OCI-LY7 (cell line): ENCODE results near the gene SCN8A. TPM values are rescaled to one million over a fixed set of nuclear protein-coding genes. Genes with fewer than 3 reads are reported as not detected.

ENCODE experiments used
- BruUV-seq: library from RNA; stranded (reverse); fragments of 400-500 nt; replicated peaks from 2 replicates; lab custom pipeline; 2021; lab: Mats Ljungman, UMichigan
- CTCF ChIA-PET: fragments of 300-600 bp; sonication (Branson Sonifier 250); formaldehyde crosslinking; loops from one replicate; lab custom pipeline; 2022; ENCODE audit warnings: antibody characterized with exemption; ENCODE audit not compliant: unreplicated experiment; lab: Charles Lee
- POLR2A ChIA-PET: fragments of 300-600 bp; sonication (Branson Sonifier 250); formaldehyde crosslinking; loops from one replicate; lab custom pipeline; 2022; ENCODE audit warnings: antibody characterized with exemption; lab: Charles Lee
- DNase-seq: peaks from one replicate; pipeline ENCODE4 v3.0.0-alpha.2; 2015; ENCODE audit warnings: low spot score
- H2AFZ ChIP-seq: fragments of 200-600 bp; sonication (generic), shearing (Covaris generic); 2 replicates; pipeline ENCODE4 v1.6.1; 2014; ENCODE audit warnings: mild to moderate bottlenecking, antibody characterized with exemption, low read length, moderate library complexity
- H3K27ac ChIP-seq: fragments of 200-600 bp; sonication (generic); 2 replicates; pipeline ENCODE4 v1.5.1; 2014; ENCODE audit warnings: mixed run types, low read depth, mild to moderate bottlenecking, moderate library complexity, low read length, inconsistent platforms; ENCODE audit not compliant: poor library complexity, severe bottlenecking
- H3K36me3 ChIP-seq: fragments of 200-600 bp; sonication (generic); 2 replicates; pipeline ENCODE4 v1.6.1; 2014; ENCODE audit warnings: mild to moderate bottlenecking, antibody characterized with exemption, low read length, moderate library complexity, mixed read lengths; ENCODE audit not compliant: insufficient read depth
- H3K4me1 ChIP-seq: fragments of 200-600 bp; sonication (generic); 2 replicates; pipeline ENCODE4 v1.5.1; 2014; ENCODE audit warnings: mild to moderate bottlenecking, low read length; ENCODE audit not compliant: insufficient read depth, poor library complexity, severe bottlenecking
- H3K4me2 ChIP-seq: fragments of 200-600 bp; sonication (generic); 2 replicates; pipeline ENCODE4 v1.6.1; 2014; ENCODE audit warnings: mild to moderate bottlenecking, low read length
- H3K4me3 ChIP-seq: fragments of 200-600 bp; sonication (generic); 2 replicates; pipeline ENCODE4 v1.5.1; 2014; ENCODE audit warnings: mild to moderate bottlenecking, low read depth, low read length; ENCODE audit not compliant: poor library complexity, severe bottlenecking
- H3K79me2 ChIP-seq: fragments of 200-600 bp; sonication (generic); 2 replicates; pipeline ENCODE4 v1.6.1; 2016; ENCODE audit warnings: low read depth, mild to moderate bottlenecking, low read length, moderate library complexity, mixed read lengths; ENCODE audit not compliant: insufficient read depth
- H3K9me2 ChIP-seq: fragments of 200-600 bp; sonication (generic); 2 replicates; pipeline ENCODE4 v1.6.1; 2016; ENCODE audit warnings: mild to moderate bottlenecking, low read length, mixed read lengths; ENCODE audit not compliant: insufficient read depth
- H3K9me3 ChIP-seq: fragments of 200-600 bp; sonication (generic); 2 replicates; pipeline ENCODE4 v1.6.1; 2014; ENCODE audit warnings: mild to moderate bottlenecking, mixed run types, low read length, mixed read lengths
- H4K20me1 ChIP-seq: fragments of 200-600 bp; sonication (generic); 2 replicates; pipeline ENCODE4 v1.6.1; 2014; ENCODE audit warnings: mild to moderate bottlenecking, antibody characterized with exemption, low read length, moderate library complexity, mixed read lengths; ENCODE audit not compliant: insufficient read depth
- CTCF ChIP-seq: fragments of 200-600 bp; sonication (generic); conservative IDR thresholded peaks from 2 replicates; pipeline ENCODE4 v1.5.1; 2014; ENCODE audit warnings: mild to moderate bottlenecking, antibody characterized with exemption, low read length, moderate library complexity, mixed read lengths
- EZH2phosphoT487 ChIP-seq: fragments of 200-600 bp; sonication (generic); IDR thresholded peaks from 2 replicates; pipeline ENCODE4 v1.6.1; 2018; ENCODE audit warnings: low read depth, borderline replicate concordance, mild to moderate bottlenecking, mixed run types, antibody characterized with exemption, low read length, moderate library complexity, mixed read lengths
- intact Hi-C: fragments of 100-400 bp; cut with micrococcal nuclease; formaldehyde crosslinking; loops from one replicate; pipeline ENCODE4 v1.10.0; 2022; ENCODE audit not compliant: unreplicated experiment
- total RNA-seq, 2 experiments: library from RNA; depleted of rRNA in 1 of 2; stranded (reverse); fragments of >200 nt in 1 of 2; shearing (Covaris generic) in 1 of 2; gene quantifications; 2 replicates each; pipeline ENCODE4 v1.2.3, GENCODE V29; 2014 to 2022

The SCN8A gene
- total RNA-seq, 2 experiments from 2014 or later = 0.88 to 2.6 TPM

GRCh38 chr12:51817027-51817953 is 226.3 kb downstream of the SCN8A start:
- Histone ChIP-seq H3K9me3 (no peaks in the 10 kb centered on the region), H3K36me3 (no peaks in the 10 kb centered on the region), H3K4me2 (no peak overlapping the region), H3K4me1 (no peaks in the 10 kb centered on the region), H4K20me1 (no peaks in the 10 kb centered on the region), H2AFZ (no peak overlapping the region), H3K27ac (no peak overlapping the region), H3K9me2 (no peaks in the 10 kb centered on the region), H3K79me2 (no peaks in the 10 kb centered on the region), H3K4me3 (no peak overlapping the region)
- POLR2A ChIA-PET = no interaction called here
- intact Hi-C loops = no loop called here
- no peak for DNase-seq
- no peak for TF ChIP-seq CTCF
- no peak for TF ChIP-seq EZH2phosphoT487
- CTCF ChIA-PET = interaction anchor here (0.6 kb wide), 1 partner anchor 628 kb away, joined by 3 read pairs; no protein-coding TSS in a partner anchor
- BruUV-seq = no TSS peak

- Histone ChIP-seq H4K20me1 (no peaks in the 10 kb centered on the region), H3K36me3 (no peaks in the 10 kb centered on the region), H3K27ac (no peak overlapping the region), H3K79me2 (no peaks in the 10 kb centered on the region), H2AFZ (no peak overlapping the region), H3K9me3 (no peaks in the 10 kb centered on the region), H3K4me2 (no peak overlapping the region), H3K4me3 (no peak overlapping the region), H3K9me2 (no peaks in the 10 kb centered on the region), H3K4me1 (no peaks in the 10 kb centered on the region)
- DNase-seq = no peak
- no TSS peak for BruUV-seq
- ChIA-PET CTCF (interaction anchor here (0.6 kb wide), 1 partner anchor 629 kb away, joined by 3 read pairs; no protein-coding TSS in a partner anchor), POLR2A (no interaction called here)
- TF ChIP-seq EZH2phosphoT487 = no peak
- no peak for TF ChIP-seq CTCF
- intact Hi-C loops = no loop called here
Measured at GRCh38 chr12:51818086-51818485, 227.1 kb downstream of the SCN8A start.
